Testis (tissue), 2 donors: ENCODE results near the gene CNDP1.

Source experiments
- CTCF ChIP-seq, 3 experiments: fragments of 450-650 bp in 2 of 3; fragments of 200-600 bp in 1 of 3; sonication (generic) in 1 of 3; IDR thresholded peaks; one replicate each; pipeline ENCODE4 v1.5.1; 2016 to 2019; ENCODE audit warnings: antibody characterized with exemption in 3 of 3, mild to moderate bottlenecking in 2 of 3, moderate library complexity in 1 of 3
- POLR2A ChIP-seq: fragments of 450-650 bp; IDR thresholded peaks from one replicate; pipeline ENCODE4 v1.6.1; 2017; ENCODE audit warnings: antibody characterized with exemption, mild to moderate bottlenecking, moderate library complexity

- no peak for TF ChIP-seq CTCF (IDR thresholded peaks at IDR 0.05)
- TF ChIP-seq POLR2A, result no peak
These were observed 3.8 kb upstream of the CNDP1 start for GRCh38 chr18:74530584-74530862.
